Esophagus mucosa (tissue), 1 donor: ENCODE measurements around the gene TGFBR3. TPM values are rescaled to one million over a fixed set of nuclear protein-coding genes. Genes with fewer than 3 reads are reported as not detected.

ENCODE experiments used
- ATAC-seq: fragments of 200-7000 bp; cut with Tn5 transposase; one replicate; pipeline ENCODE4 v1.9.1; 2020
- total RNA-seq: library from RNA; stranded (reverse); gene quantifications from one replicate; pipeline ENCODE4 v1.2.4, GENCODE V29; 2023
- donor health status: DM: yes; HTN: yes; CAD: no.

TGFBR3 gene
- total RNA-seq, 1 donor from 2014 or later = 10.4 TPM

DNA sequence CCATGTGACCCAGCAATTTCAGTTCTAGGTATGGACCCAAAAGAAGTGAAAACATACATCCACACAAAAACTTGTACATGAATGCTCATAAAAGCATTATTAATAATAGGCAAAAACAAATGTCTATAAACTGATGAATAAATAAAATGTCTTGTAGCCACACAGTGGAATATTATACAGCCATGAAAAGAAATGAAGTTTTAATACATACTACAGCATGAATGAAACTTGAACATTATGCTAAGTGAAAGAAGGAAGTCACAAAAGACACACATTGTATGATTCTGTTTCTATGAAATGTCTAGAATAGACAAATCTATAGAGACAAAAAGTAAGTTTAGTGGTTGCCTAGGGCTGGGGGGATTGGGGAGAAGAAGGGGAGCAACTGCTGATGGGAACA lies 255.1 kb downstream of the TGFBR3 start:
- no peak for ATAC-seq

Other genes with a start within 250 kb of the TGFBR3 start
- gene BRDT, start 63.2 kb upstream of the TGFBR3 start, total RNA-seq = not detected
- 0.16 TPM for gene EPHX4, start 143.8 kb upstream of the TGFBR3 start, total RNA-seq
- gene SETSIP, start 189.3 kb upstream of the TGFBR3 start, total RNA-seq = not detected
- gene BTBD8, start 194.2 kb upstream of the TGFBR3 start, total RNA-seq = 1.8 TPM